Measurements from ENCODE around the gene PAN2. TPM values are rescaled to one million over a fixed set of nuclear protein-coding genes. Genes with fewer than 3 reads are reported as not detected.

Gene PAN2
- total RNA-seq, 1 donor from 2014 or later: 101 TPM

DNA sequence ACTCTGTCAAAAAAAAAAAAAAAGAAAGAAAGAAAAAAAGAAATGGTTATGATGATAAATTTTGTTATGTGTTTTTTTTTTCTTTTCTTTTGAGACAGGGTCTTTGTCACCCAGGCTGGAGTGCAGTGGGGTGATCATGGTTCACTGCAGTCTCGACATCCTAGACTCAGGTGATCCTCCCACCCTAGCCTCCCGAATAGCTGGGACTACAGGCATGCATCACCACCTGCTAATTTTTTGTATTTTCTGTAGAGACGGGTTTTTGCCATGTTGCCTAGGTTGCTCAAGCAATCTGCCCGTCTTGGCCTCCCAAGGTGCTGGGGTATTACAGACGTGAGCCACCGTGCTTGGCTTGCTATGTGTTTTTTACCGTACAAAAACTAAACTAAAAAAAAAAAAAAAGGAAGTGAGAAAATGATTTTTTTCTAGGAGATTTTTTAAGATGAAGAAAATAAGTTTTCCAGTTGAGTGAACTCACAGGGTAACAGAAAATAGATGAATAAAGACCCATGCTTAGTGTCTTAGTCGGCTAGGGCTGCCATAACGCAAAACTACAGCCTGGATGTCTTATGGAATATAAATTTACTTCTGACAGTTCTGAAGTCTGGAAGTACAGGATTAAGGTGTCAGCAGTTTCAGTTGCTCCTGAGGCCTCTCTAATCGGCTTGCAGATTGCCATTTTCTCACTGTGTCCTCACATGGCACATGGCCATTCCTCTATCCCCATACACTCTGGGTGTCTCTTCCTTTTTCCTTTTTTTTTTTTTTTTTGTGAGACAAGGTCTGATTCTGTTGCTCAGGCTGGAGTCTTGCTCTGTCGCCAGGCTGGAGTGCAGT, 42.0 kb upstream of the PAN2 start:
- Mint-ChIP-seq H3K4me1 (ENCODE audit: low read depth, unreplicated experiment) (no peaks in the 10 kb centered on the region), H3K4me3 (ENCODE audit: unreplicated experiment) (no peak overlapping the region), H3K9me3 (ENCODE audit: unreplicated experiment) (peaks cover 1% of the 10 kb centered on the region), H3K27ac (ENCODE audit: unreplicated experiment) (no peak overlapping the region), H3K27me3 (ENCODE audit: unreplicated experiment) (no peaks in the 10 kb centered on the region), H3K36me3 (ENCODE audit: unreplicated experiment) (no peaks in the 10 kb centered on the region)
- no peak for TF ChIP-seq CTCF (IDR thresholded peaks at IDR 0.05; ENCODE audit: partially characterized antibody, unreplicated experiment)
- no peak for DNase-seq

GRCh38 chr12:56374726-56375597, 41.2 kb upstream of the PAN2 start:
- TF ChIP-seq CTCF (IDR thresholded peaks at IDR 0.05; ENCODE audit: partially characterized antibody, unreplicated experiment): no peak
- Mint-ChIP-seq H3K9me3 (ENCODE audit: unreplicated experiment) (peaks cover 1% of the 10 kb centered on the region), H3K36me3 (ENCODE audit: unreplicated experiment) (no peaks in the 10 kb centered on the region), H3K27ac (ENCODE audit: unreplicated experiment) (no peak overlapping the region), H3K27me3 (ENCODE audit: unreplicated experiment) (no peaks in the 10 kb centered on the region), H3K4me3 (ENCODE audit: unreplicated experiment) (no peak overlapping the region), H3K4me1 (ENCODE audit: low read depth, unreplicated experiment) (no peaks in the 10 kb centered on the region)
- no peak for DNase-seq

- no peaks in the 10 kb centered on the region for H3K4me1 Mint-ChIP-seq (ENCODE audit: low read depth, unreplicated experiment)
- H3K27me3 Mint-ChIP-seq (ENCODE audit: unreplicated experiment): no peaks in the 10 kb centered on the region
- no peak for DNase-seq
- TF ChIP-seq CTCF (IDR thresholded peaks at IDR 0.05; ENCODE audit: partially characterized antibody, unreplicated experiment): no peak
- H3K9me3 Mint-ChIP-seq (ENCODE audit: unreplicated experiment): peaks cover 1% of the 10 kb centered on the region
- no peak overlapping the region for H3K4me3 Mint-ChIP-seq (ENCODE audit: unreplicated experiment)
- H3K27ac Mint-ChIP-seq (ENCODE audit: unreplicated experiment): no peak overlapping the region
- no peaks in the 10 kb centered on the region for H3K36me3 Mint-ChIP-seq (ENCODE audit: unreplicated experiment)
These were observed 39.7 kb upstream of the PAN2 start for GRCh38 chr12:56373515-56373914.

- no peak for TF ChIP-seq CTCF (IDR thresholded peaks at IDR 0.05; ENCODE audit: partially characterized antibody, unreplicated experiment)
- Mint-ChIP-seq H3K27ac (ENCODE audit: unreplicated experiment) (no peak overlapping the region), H3K27me3 (ENCODE audit: unreplicated experiment) (peaks cover 6% of the 10 kb centered on the region), H3K4me3 (ENCODE audit: unreplicated experiment) (no peak overlapping the region), H3K36me3 (ENCODE audit: unreplicated experiment) (no peaks in the 10 kb centered on the region), H3K4me1 (ENCODE audit: low read depth, unreplicated experiment) (no peaks in the 10 kb centered on the region), H3K9me3 (ENCODE audit: unreplicated experiment) (no peaks in the 10 kb centered on the region)
- no peak for DNase-seq
These were observed 33.1 kb upstream of the PAN2 start for GRCh38 chr12:56366948-56367347.

Data from glutamatergic neuron (in vitro differentiated cells).